ENCODE measurements around the gene IFNLR1. TPM values are rescaled to one million over a fixed set of nuclear protein-coding genes. Genes with fewer than 3 reads are reported as not detected.

Gene IFNLR1
- total RNA-seq, 2 experiments from 2014 or later: 6.2 to 7.9 TPM

GRCh38 chr1:24142546-24143534, 44.2 kb downstream of the IFNLR1 start, which contains the start of gene IL22RA1:
IL22RA1 (minus strand) TSS chr1:24143140; CDS start chr1:24143082, 58 bp downstream.
- Mint-ChIP-seq H3K4me3 (no peak within 1 kb of the TSS), H3K36me3 (no peaks in the 10 kb centered on the region), H3K27me3 (peaks cover 9% of the 10 kb centered on the region), H3K4me1 (peaks cover 5% of the 10 kb centered on the region), H3K9me3 (no peaks in the 10 kb centered on the region), H3K27ac (no peak within 1 kb of the TSS)
- no peak for ATAC-seq (ENCODE audit: low read depth)
- DNase-seq: no peak
- POLR2A ChIA-PET: no interaction called here

DNA sequence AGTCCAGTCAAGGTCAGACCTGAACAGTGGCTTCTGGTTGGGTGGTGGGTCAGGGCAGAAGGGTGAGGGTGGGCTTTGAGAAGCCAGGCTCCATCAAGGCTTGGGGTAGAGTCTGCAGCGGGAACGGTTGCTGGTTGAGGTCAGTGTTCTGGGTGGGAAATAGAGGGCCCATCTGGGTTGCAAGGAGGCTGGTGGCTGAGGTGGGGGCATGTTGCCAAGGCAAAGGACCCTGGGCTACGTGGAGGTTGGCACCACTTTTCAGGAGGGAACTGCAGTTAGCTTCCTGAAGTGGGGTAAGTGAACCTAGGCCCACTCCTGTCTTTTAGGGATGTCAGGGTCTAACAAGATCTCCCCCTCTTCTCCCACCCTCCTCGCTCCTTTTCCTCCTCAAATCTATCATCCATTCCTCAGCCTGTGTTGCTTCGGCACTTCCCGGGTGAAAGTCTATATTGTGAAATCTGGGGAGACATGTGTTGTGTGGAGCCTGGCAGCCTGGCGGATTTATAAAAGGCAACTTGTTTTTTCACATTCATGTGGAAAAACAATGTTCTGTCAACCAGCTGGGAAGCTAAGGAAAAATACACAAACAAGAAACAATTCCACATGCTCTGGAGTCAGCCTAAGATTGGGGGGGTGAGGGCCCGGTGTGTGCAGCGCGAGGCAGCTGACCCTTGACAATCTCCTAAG, 45.6 kb downstream of the IFNLR1 start:
- H3K9me3 Mint-ChIP-seq: no peaks in the 10 kb centered on the region
- ATAC-seq (ENCODE audit: low read depth): no peak
- POLR2A ChIA-PET: no interaction called here
- no peak overlapping the region for H3K27ac Mint-ChIP-seq
- H3K27me3 Mint-ChIP-seq: peaks cover 7% of the 10 kb centered on the region
- H3K36me3 Mint-ChIP-seq: no peaks in the 10 kb centered on the region
- no peak for DNase-seq
- peaks cover 5% of the 10 kb centered on the region for H3K4me1 Mint-ChIP-seq
- no peak overlapping the region for H3K4me3 Mint-ChIP-seq

DNA sequence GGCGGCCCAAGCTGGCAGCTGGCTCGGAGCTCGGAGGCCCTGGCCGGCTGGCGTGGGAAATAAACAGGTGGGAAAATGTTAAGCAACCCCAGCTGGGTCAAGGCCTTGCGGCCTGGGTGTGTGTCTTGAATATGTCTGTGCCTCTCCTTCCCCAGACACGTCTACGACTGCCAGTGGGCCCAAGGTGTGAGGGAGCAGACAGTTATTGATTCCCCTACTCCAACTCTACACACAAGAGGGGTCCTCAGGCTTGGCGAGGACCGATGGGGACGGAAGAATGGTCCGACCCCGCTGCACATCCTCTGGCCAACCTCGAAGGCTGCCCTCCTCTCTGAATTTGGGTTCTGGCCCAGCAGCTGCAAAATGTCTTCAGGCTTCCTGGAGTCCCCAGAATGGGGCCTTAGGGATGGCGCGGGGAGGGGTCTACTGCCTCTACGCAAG, 46.3 kb downstream of the IFNLR1 start:
- DNase-seq (no peak), ATAC-seq (ENCODE audit: low read depth) (no peak)
- H3K27ac Mint-ChIP-seq: no peak overlapping the region
- peaks cover 5% of the 10 kb centered on the region for H3K4me1 Mint-ChIP-seq
- H3K4me3 Mint-ChIP-seq: no peak overlapping the region
- H3K27me3 Mint-ChIP-seq: peaks cover 5% of the 10 kb centered on the region
- no peaks in the 10 kb centered on the region for H3K36me3 Mint-ChIP-seq
- no peaks in the 10 kb centered on the region for H3K9me3 Mint-ChIP-seq
- POLR2A ChIA-PET: no interaction called here

GRCh38 chr1:24139841-24140425, 47.2 kb downstream of the IFNLR1 start:
- ATAC-seq (ENCODE audit: low read depth): no peak
- Mint-ChIP-seq H3K27ac (no peak overlapping the region), H3K27me3 (peaks cover 5% of the 10 kb centered on the region), H3K4me1 (peaks cover 5% of the 10 kb centered on the region), H3K9me3 (peaks cover 4% of the 10 kb centered on the region), H3K4me3 (no peak overlapping the region), H3K36me3 (no peaks in the 10 kb centered on the region)
- POLR2A ChIA-PET: no interaction called here
- no peak for DNase-seq

- DNase-seq: no peak
- H3K36me3 Mint-ChIP-seq: no peaks in the 10 kb centered on the region
- POLR2A ChIA-PET: no interaction called here
- no peak overlapping the region for H3K4me3 Mint-ChIP-seq
- H3K4me1 Mint-ChIP-seq: peaks cover 5% of the 10 kb centered on the region
- H3K9me3 Mint-ChIP-seq: peaks cover 4% of the 10 kb centered on the region
- ATAC-seq (ENCODE audit: low read depth): no peak
- peaks cover 8% of the 10 kb centered on the region for H3K27me3 Mint-ChIP-seq
- no peak overlapping the region for H3K27ac Mint-ChIP-seq
Observed at GRCh38 chr1:24139222-24139489, 47.9 kb downstream of the IFNLR1 start.

GRCh38 chr1:24138476-24139221, 48.4 kb downstream of the IFNLR1 start:
- no peak for ATAC-seq (ENCODE audit: low read depth)
- DNase-seq: no peak
- no peak overlapping the region for H3K27ac Mint-ChIP-seq
- peaks cover 8% of the 10 kb centered on the region for H3K27me3 Mint-ChIP-seq
- peaks cover 5% of the 10 kb centered on the region for H3K4me1 Mint-ChIP-seq
- POLR2A ChIA-PET: no interaction called here
- H3K4me3 Mint-ChIP-seq: no peak overlapping the region
- no peaks in the 10 kb centered on the region for H3K36me3 Mint-ChIP-seq
- H3K9me3 Mint-ChIP-seq: peaks cover 4% of the 10 kb centered on the region

DNA sequence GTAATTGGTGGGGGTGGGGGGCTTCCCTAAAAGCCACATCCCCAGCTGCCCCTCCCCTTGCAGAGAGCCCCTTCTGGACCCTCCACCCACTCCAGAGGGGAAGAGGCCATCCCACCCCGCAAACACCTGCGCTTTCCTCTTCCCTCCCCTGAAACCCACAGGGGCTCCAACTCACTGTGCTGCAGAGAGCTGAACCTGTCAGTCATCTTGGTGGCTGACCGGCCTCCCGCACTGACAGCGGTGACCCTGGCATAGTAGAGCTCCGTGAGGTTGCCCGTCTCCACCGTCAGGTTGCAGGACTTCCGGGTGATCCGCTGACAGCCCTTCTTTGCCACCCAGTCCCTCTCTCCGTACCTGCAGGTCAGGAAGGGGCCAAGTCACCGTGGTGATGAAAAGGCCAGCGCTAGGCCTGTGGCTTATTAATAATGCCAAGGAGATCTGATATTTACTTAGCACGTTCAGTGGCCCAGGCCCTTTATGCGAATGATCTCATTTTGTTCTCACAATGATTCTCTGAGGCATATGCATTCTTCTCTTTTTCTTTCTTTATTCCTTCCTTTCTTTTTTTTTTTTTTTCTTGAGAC, 50.0 kb downstream of the IFNLR1 start:
- Mint-ChIP-seq H3K27me3 (peaks cover 8% of the 10 kb centered on the region), H3K4me3 (no peak overlapping the region), H3K27ac (no peak overlapping the region), H3K36me3 (no peaks in the 10 kb centered on the region), H3K4me1 (peaks cover 5% of the 10 kb centered on the region), H3K9me3 (peaks cover 4% of the 10 kb centered on the region)
- POLR2A ChIA-PET: interaction anchor here (0.7 kb wide), 1 partner anchor 36 kb away, joined by 4 read pairs; no protein-coding TSS in a partner anchor
- ATAC-seq (ENCODE audit: low read depth) (no peak), DNase-seq (no peak)

GRCh38 chr1:24134376-24134775, 52.7 kb downstream of the IFNLR1 start:
- no peak overlapping the region for H3K27ac Mint-ChIP-seq
- peaks cover 7% of the 10 kb centered on the region for H3K9me3 Mint-ChIP-seq
- POLR2A ChIA-PET: no interaction called here
- DNase-seq (no peak), ATAC-seq (ENCODE audit: low read depth) (no peak)
- H3K36me3 Mint-ChIP-seq: no peaks in the 10 kb centered on the region
- H3K4me1 Mint-ChIP-seq: peaks cover 5% of the 10 kb centered on the region
- peaks cover 16% of the 10 kb centered on the region for H3K27me3 Mint-ChIP-seq
- H3K4me3 Mint-ChIP-seq: no peak overlapping the region

DNA sequence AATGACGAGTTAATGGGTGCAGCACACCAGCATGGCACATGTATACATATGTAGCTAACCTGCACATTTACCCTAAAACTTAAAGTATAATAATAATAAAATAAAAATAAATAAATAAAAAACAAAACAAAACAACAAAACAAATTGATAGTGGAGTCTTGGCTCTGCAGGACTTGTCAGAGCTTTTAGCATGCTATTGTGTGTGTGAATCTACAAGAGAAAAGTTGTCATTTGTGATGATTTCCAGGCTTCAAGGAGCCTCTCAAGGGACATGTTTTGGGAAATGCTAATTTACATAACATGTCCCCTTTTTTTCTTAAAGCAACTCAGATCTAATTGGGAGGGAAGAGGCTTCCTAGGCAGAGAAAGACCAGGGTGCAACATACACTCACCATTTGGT, 53.3 kb downstream of the IFNLR1 start:
- peaks cover 1% of the 10 kb centered on the region for H3K4me1 Mint-ChIP-seq
- DNase-seq (no peak), ATAC-seq (ENCODE audit: low read depth) (no peak)
- no peak overlapping the region for H3K27ac Mint-ChIP-seq
- H3K9me3 Mint-ChIP-seq: peaks cover 7% of the 10 kb centered on the region
- no peaks in the 10 kb centered on the region for H3K36me3 Mint-ChIP-seq
- peaks cover 16% of the 10 kb centered on the region for H3K27me3 Mint-ChIP-seq
- POLR2A ChIA-PET: no interaction called here
- H3K4me3 Mint-ChIP-seq: no peak overlapping the region

DNA sequence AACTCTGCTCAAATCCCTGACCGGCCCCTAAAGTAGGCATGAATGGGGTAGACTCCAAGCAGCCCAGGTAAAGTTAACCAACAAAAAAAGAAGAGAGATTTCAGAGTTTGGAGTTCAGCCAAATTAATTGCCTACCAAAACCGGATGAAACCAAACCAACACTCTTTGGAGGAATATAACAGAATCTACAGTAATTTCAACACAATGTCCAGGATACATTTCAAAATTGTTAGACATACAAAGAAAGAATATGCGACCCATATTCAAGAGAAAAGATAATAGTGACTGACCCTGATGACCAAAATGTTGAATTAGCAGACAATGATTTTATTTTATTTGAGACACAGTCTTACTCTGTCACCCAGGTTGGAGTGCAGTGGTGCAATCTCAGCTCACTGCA, 56.7 kb downstream of the IFNLR1 start:
- Mint-ChIP-seq H3K9me3 (peaks cover 6% of the 10 kb centered on the region), H3K27me3 (peaks cover 17% of the 10 kb centered on the region), H3K4me1 (no peaks in the 10 kb centered on the region), H3K4me3 (no peak overlapping the region), H3K27ac (no peak overlapping the region), H3K36me3 (no peaks in the 10 kb centered on the region)
- no peak for DNase-seq
- POLR2A ChIA-PET: no interaction called here
- ATAC-seq (ENCODE audit: low read depth): no peak

DNA sequence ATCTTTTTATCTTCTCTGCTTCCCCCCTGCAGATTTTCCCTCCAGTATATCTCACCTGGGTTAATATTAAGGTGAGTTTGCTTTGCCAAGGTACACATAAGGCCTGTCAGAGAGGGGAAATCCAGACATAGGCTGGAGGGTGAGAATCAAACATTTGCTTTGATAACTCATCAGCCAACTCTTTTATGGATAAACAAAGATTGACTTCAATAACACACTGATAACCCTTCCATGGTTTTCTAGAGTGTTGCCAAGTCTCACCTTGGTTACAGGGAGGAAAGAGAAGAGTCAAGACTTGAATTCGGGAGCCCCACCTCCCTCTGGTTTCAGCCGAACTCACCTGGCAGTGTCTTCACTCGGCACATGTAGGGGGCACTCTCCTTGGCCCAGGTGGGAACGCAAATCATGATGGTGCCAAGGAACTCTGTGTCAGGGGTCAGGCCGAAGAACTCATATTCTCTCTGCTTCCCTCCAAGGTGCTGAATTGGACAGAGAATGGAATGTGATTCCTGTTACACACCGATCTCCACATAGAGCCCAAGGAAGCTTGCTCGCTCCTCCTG, 59.2 kb downstream of the IFNLR1 start:
- Mint-ChIP-seq H3K27ac (no peak overlapping the region), H3K4me1 (no peaks in the 10 kb centered on the region), H3K4me3 (no peak overlapping the region), H3K9me3 (peaks cover 2% of the 10 kb centered on the region), H3K36me3 (no peaks in the 10 kb centered on the region), H3K27me3 (peaks cover 11% of the 10 kb centered on the region)
- POLR2A ChIA-PET: no interaction called here
- DNase-seq (no peak), ATAC-seq (ENCODE audit: low read depth) (no peak)

- peaks cover 2% of the 10 kb centered on the region for H3K9me3 Mint-ChIP-seq
- H3K27me3 Mint-ChIP-seq: peaks cover 11% of the 10 kb centered on the region
- H3K27ac Mint-ChIP-seq: no peak overlapping the region
- H3K4me1 Mint-ChIP-seq: no peaks in the 10 kb centered on the region
- no peak overlapping the region for H3K4me3 Mint-ChIP-seq
- POLR2A ChIA-PET: no interaction called here
- DNase-seq (no peak), ATAC-seq (ENCODE audit: low read depth) (no peak)
- no peaks in the 10 kb centered on the region for H3K36me3 Mint-ChIP-seq
Observed at GRCh38 chr1:24127134-24127800, 59.8 kb downstream of the IFNLR1 start.

All from activated naive CD8-positive, alpha-beta T cell treated with anti-CD3 and anti-CD28 coated beads, Interleukin-2, amount 10 ng/mL, durations not matched to agents 7 days and 5 days (primary cell).